ENCODE data around the gene CLIC4.

Gene CLIC4

DNA sequence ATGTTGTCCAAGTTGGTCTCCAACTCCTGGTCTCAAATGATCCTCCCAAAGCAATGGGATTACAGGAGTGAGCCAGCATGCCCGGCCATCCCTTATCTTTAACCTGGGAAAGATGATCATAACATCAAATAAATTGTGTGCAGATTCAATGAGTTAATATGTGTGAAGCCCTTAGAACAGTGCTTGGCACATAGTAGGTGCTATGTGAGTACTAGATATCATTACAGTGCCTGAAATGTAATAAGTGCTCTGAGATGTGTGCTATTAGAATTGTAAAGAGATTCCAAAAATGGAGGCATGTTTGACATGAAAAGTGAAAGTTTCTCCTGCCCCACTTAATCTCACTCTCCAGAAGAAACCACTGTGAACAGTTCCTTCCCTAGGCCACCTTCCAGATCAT, 113.0 kb downstream of the CLIC4 start:
- DNase-seq (ENCODE audit: low spot score): no peak
- no peak overlapping the region for H3K4me3 ChIP-seq
- TF ChIP-seq, protein P1, sequence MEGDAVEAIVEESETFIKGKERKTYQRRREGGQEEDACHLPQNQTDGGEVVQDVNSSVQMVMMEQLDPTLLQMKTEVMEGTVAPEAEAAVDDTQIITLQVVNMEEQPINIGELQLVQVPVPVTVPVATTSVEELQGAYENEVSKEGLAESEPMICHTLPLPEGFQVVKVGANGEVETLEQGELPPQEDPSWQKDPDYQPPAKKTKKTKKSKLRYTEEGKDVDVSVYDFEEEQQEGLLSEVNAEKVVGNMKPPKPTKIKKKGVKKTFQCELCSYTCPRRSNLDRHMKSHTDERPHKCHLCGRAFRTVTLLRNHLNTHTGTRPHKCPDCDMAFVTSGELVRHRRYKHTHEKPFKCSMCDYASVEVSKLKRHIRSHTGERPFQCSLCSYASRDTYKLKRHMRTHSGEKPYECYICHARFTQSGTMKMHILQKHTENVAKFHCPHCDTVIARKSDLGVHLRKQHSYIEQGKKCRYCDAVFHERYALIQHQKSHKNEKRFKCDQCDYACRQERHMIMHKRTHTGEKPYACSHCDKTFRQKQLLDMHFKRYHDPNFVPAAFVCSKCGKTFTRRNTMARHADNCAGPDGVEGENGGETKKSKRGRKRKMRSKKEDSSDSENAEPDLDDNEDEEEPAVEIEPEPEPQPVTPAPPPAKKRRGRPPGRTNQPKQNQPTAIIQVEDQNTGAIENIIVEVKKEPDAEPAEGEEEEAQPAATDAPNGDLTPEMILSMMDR (IDR thresholded peaks at IDR 0.05): no peak
- H3K27ac ChIP-seq: no peak overlapping the region

DNA sequence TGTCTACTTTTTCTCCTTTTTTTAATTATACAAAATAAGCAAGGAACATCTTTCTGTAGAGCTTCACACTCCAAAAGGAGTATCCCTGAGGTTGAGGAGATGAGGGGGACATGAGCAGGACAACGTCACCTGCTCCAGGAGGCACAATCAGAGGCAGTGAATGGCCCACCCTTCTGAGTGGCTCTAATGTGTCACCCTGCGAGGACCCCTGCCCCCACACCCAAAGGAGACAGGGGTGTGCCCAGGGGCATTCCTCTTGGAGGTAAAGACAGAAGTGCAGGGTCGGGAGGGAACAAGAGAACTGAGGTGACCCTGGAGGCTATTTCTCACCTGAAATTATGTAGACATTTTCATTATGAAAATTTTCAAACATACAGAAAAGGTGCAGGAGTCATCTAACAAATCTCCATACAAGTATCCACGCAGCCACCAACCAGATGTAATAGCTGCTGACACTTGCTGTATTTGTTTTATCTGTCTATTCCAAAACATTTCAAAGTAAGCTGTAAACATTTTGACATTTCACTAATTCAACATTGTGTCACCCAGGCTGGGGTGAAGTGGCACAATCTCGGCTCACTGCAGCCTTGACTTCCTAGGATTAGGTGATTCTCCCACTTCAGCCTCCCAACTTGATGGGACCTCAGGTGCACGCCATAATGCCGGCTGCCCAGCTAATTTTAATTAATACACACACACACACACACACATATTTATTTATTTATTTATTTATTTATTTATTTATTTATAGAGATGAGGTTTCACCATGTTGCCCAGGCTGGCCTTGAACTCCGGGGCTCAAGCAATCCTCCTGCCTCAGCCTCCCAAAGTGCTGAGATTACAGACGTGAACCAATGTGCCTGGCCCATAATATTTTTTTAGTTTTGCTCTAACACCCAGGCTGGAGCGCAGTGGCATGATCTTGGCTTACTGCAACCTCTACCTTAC, 114.1 kb downstream of the CLIC4 start:
- TF ChIP-seq, protein P1 (IDR thresholded peaks at IDR 0.05): no peak
- H3K27ac ChIP-seq: no peak overlapping the region
- no peak for DNase-seq (ENCODE audit: low spot score)
- H3K4me3 ChIP-seq: no peak overlapping the region

DNA sequence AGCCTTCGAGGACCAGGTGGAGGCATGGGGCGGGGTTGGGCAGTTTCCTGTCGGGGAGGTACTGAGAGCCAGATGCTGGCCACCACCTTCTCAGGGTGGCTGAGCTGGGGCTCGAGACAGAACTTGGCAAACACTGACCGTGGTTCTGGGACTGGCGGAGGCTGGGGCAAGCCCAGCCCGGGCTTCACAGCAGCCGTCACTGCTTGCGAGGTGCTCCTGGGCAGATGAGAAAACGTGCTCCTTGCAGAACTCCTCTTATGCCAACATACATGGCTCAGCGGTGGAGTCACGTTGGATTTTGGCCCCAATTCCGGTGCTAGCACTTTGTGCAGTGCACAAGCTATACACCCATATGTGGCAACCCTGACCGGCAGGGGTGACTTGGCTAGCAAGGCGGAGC, 115.6 kb downstream of the CLIC4 start:
- no peak for DNase-seq (ENCODE audit: low spot score)
- TF ChIP-seq, protein P1 (IDR thresholded peaks at IDR 0.05): no peak
- Histone ChIP-seq H3K27ac (no peak overlapping the region), H3K4me3 (no peak overlapping the region)

DNA sequence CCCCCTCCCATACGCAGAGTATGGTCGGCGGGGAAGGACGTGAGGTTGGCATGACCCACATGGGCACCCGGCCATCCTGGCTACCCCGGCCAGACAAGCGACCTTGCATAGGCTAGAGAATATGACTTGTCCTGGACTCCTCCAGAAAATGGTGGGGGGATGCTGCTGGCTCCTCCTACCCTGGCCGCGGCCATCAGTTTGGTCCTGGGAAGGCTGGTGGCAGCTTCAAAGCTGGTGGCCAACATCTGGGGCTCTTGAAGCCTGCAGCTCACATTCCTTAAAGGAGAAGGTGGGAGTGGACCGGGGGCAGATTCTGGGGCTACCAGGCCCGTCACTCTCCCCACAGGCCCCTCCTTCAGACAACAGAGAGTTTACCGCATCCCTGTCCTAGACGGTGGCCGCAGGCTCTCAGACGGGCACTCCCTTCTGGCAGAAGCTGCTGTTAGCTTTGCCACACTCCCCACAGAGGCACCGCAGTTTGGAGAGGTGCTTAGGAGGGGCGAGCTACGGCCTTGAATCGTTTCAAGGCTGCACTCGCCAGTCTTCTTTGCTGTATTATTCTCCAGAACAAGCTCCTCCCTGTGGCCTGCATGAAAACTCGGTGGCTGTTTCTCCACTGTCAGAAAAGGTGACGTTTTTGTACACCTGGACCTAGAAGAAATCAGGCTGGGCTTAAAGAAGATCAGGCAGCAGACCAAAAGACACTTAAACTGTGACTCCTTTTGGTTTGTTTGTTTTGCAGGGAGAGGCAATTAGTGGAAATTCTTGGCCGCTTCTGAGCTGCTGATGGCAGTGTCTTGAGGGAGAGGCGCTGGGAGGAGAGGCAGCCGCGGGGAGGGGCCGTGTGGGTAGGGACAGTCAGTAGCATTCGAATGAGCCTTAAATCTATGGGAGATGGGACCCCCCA, 116.8 kb downstream of the CLIC4 start:
- H3K4me3 ChIP-seq: no peak overlapping the region
- TF ChIP-seq, protein P1 (IDR thresholded peaks at IDR 0.05): no peak
- no peak for DNase-seq (ENCODE audit: low spot score)
- no peak overlapping the region for H3K27ac ChIP-seq

DNA sequence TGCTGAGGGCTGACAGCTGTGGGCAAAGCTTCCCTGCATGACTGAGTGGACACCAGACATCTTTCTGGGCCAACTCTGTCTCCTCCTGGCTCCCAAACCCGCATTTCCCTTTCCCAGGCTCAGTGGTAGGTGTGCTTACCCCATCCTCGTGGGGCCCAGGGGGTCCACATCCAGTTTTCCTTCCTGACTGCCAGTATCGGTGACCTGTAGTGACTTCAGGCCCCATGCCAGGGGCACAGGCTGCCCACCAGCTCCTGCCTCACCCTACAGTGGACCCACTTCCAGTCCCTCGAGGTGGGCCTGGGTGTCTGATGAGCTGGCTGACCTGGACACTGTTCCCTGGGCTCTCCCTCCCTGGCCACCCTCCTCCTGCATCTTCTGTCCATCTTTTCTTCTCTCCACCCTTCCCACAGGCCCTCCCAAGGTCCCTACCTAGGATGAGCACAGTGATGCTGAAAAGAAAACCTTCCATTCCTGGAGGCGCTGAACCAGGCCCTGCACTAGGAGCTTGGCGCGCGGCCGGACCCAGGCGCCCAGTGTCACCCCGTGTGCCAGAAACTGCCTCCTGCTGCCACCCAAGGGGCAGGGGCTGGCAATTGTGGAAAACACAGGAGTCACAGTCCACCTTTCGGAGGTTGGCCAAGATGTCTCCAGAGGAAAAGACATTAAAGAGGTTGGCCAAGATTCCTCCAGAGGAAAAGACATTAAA, 117.7 kb downstream of the CLIC4 start:
- TF ChIP-seq, protein P1 (IDR thresholded peaks at IDR 0.05): no peak
- Histone ChIP-seq H3K4me3 (no peak overlapping the region), H3K27ac (no peak overlapping the region)
- DNase-seq (ENCODE audit: low spot score): no peak

DNA sequence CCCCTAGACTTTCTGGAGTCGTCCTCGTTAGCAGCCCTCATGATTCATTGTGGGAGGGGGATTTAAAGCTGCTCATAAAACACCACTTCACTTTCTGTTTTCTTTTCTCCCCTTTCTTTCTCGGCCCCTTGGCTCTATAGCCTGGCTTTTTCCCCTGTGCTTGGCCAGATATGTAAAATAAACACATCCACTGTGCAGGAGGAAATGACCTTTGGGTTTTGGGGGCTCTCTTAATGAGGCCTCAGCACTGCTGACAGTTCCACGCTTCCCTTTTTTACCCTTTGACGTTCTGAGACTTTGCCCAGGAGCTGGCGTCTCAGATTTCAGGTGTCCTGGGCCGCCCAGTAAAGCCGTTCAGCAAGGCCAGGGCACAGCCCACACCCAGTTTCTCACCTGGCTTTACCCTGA, 119.1 kb downstream of the CLIC4 start:
- TF ChIP-seq, protein P1 (IDR thresholded peaks at IDR 0.05): no peak
- no peak for DNase-seq (ENCODE audit: low spot score)
- H3K27ac ChIP-seq: no peak overlapping the region
- no peak overlapping the region for H3K4me3 ChIP-seq

Data from coronary artery (tissue), 2 donors.